Psoas muscle (tissue), 8 donors: ENCODE results near the gene METTL23. TPM values are rescaled to one million over a fixed set of nuclear protein-coding genes. Genes with fewer than 3 reads are reported as not detected.
A peak's percentile ranks its signal among the peaks of the same experiment; 100 is the strongest.
"Not testable (repeated sequence)": the region's sequence is repeated elsewhere in the genome, so short reads cannot be mapped to it uniquely, and the experiment has no call there.

ENCODE experiments used
- ATAC-seq, 4 donors: fragments of 200-7000 bp; cut with Tn5 transposase; one replicate each; pipeline ENCODE4 v1.9.1; 2020; ENCODE audit warnings: moderate library complexity in 3 of 4, mild to moderate bottlenecking in 2 of 4
- DNase-seq, 2 donors: peaks; one replicate each; pipeline ENCODE4 v3.0.0-alpha.2; 2020
- H3K27ac ChIP-seq: fragments of 200-600 bp; one replicate; pipeline ENCODE4 v1.8.0; 2022
- H3K27me3 ChIP-seq, 3 donors: fragments of 200-600 bp in 1 of 3; one replicate each; pipeline versions ENCODE4 v1.6.1 to v1.8.0; 2013 to 2022; ENCODE audit warnings: low read length in 2 of 3, mild to moderate bottlenecking in 2 of 3, moderate library complexity in 1 of 3; ENCODE audit not compliant: insufficient read depth in 3 of 3
- H3K36me3 ChIP-seq, 2 donors: fragments of 200-600 bp in 1 of 2; one replicate each; pipeline versions ENCODE4 v1.6.1 to v1.8.0; 2013 to 2022; ENCODE audit warnings: low read depth in 1 of 2, mild to moderate bottlenecking in 1 of 2, moderate library complexity in 1 of 2; ENCODE audit not compliant: insufficient read depth in 1 of 2
- H3K4me1 ChIP-seq: fragments of 200-600 bp; one replicate; pipeline ENCODE4 v1.8.0; 2022
- H3K4me3 ChIP-seq: fragments of 200-600 bp; one replicate; pipeline ENCODE4 v1.8.0; 2022; ENCODE audit warnings: mild to moderate bottlenecking
- H3K9me3 ChIP-seq: fragments of 200-600 bp; one replicate; pipeline ENCODE4 v1.8.0; 2022
- CTCF ChIP-seq: fragments of 200-600 bp; IDR thresholded peaks from one replicate; pipeline ENCODE4 v1.8.0; 2022; ENCODE audit warnings: antibody characterized with exemption
- WGBS, 3 donors: extraction: QIAGEN DNeasy Blood & Tissue Kit; methylation state at CpG; one replicate each; pipeline versions ENCODE4 v1.1.6 to v1.1.7; 2013; 5-methylcytosine and 5-hydroxymethylcytosine counted together
- intact Hi-C, 2 donors: fragments of 100-400 bp; cut with DNase I; formaldehyde crosslinking; loops; one replicate each; pipeline versions ENCODE4 v1.11.0 to v1.14.2; 2022
- polyA plus RNA-seq, 3 donors: library from polyadenylated mRNA; stranded (reverse); fragments of 200-250 nt; gene quantifications; one replicate each; pipeline ENCODE4 v1.2.3, GENCODE V29; 2013
- total RNA-seq, 4 donors: library from RNA; stranded (reverse); fragmentation: NEBNext Ultra II Directional in 2 of 4; extraction: Animal tissue kit (Norgen Biotek cat#: 25700) in 2 of 4; gene quantifications; one replicate each; pipeline versions ENCODE4 v1.2.1 to v1.2.4, GENCODE V29; 2021 to 2023
- donor health status: healthy with polysubstance abuse.
- donor health status: DM: no; HTN: no; CAD: no; lungs with moderate emphysema.
- donor health status: Bipolar disorder and iron deficiency.
- donor health status: healthy.
- donor health status: DM: yes; HTN: yes; CAD: no.
- donor health status: DM: no; HTN: no; CAD: no.
- donor health status: DM: no; HTN: no; CAD: no.
- donor health status: DM: yes; HTN: yes; CAD: no.

METTL23 gene
- total and polyA plus RNA-seq, 7 donors: 19.0 to 54.0 (median 27.0) TPM

GRCh38 chr17:76726231-76726775, 336 bp upstream of the METTL23 start, which contains the start of gene JMJD6:
Gene JMJD6, minus strand, starts transcription at chr17:76726606. Its CDS starts 131 bp downstream, at chr17:76726475.
- no peak for TF ChIP-seq CTCF
- peak within 1 kb of the TSS; percentile 100 for H3K27ac ChIP-seq
- intact Hi-C loops: no loop called here
- no peaks in the 10 kb centered on the region for H3K9me3 ChIP-seq
- peak within 1 kb of the TSS; percentile 92 for H3K4me3 ChIP-seq
- 0 to 1% (median 0%) methylated on average over 38 to 60 of the region's 60 CpGs for WGBS, 3 donors
- no peaks in the 10 kb centered on the region for H3K27me3 ChIP-seq
- DNase-seq (peak; percentile 96 to 99), ATAC-seq (peak; percentile 90 to 91 (median 90))
- peaks cover 0 to 59% of the 10 kb centered on the region in 2 donors for H3K36me3 ChIP-seq
- H3K4me1 ChIP-seq: peaks cover 49% of the 10 kb centered on the region

GRCh38 chr17:76727745-76728456, 1.3 kb downstream of the METTL23 start:
- intact Hi-C loops: loop anchor here in 1 of 2 donors (1.0 kb wide), 1 partner anchor 8 kb away; no protein-coding TSS in a partner anchor
- Histone ChIP-seq H3K27ac (peak overlapping the region; percentile 100), H3K9me3 (no peaks in the 10 kb centered on the region), H3K36me3 (peaks cover 0 to 60% of the 10 kb centered on the region in 2 donors), H3K4me1 (peaks cover 63% of the 10 kb centered on the region), H3K4me3 (peak overlapping the region; percentile 92), H3K27me3 (no peaks in the 10 kb centered on the region)
- DNase-seq (no peak), ATAC-seq (no peak)
- 62 to 72% (median 64%) methylated on average over 16 to 18 of the region's 18 CpGs for WGBS, 3 donors
- no peak for TF ChIP-seq CTCF

GRCh38 chr17:76731800-76732733, 5.4 kb downstream of the METTL23 start:
- ATAC-seq, DNase-seq, H3K4me3 ChIP-seq, intact Hi-C loops, H3K27me3 ChIP-seq, H3K9me3 ChIP-seq: not testable (repeated sequence)
- Histone ChIP-seq H3K4me1 (peaks cover 66% of the 10 kb centered on the region), H3K27ac (peak overlapping the region; percentile 60), H3K36me3 (peaks cover 0 to 67% of the 10 kb centered on the region in 2 donors)
- 73 to 88% (median 76%) methylated on average over 13 of the region's 13 CpGs for WGBS, 3 donors

- Histone ChIP-seq H3K27ac (peak overlapping the region; percentile 60), H3K4me3 (peak overlapping the region; percentile 72), H3K4me1 (peaks cover 59% of the 10 kb centered on the region), H3K27me3 (no peaks in the 10 kb centered on the region), H3K36me3 (peaks cover 0 to 67% of the 10 kb centered on the region in 2 donors), H3K9me3 (no peaks in the 10 kb centered on the region)
- DNase-seq (no peak), ATAC-seq (no peak)
- WGBS, 3 donors: 43 to 62% (median 50%) methylated on average over 3 of the region's 3 CpGs
- no peak for TF ChIP-seq CTCF
- intact Hi-C loops: no loop called here
Observed at GRCh38 chr17:76732734-76733617, 6.3 kb downstream of the METTL23 start.
